Measurements from ENCODE around the gene RALB.

Gene RALB

DNA sequence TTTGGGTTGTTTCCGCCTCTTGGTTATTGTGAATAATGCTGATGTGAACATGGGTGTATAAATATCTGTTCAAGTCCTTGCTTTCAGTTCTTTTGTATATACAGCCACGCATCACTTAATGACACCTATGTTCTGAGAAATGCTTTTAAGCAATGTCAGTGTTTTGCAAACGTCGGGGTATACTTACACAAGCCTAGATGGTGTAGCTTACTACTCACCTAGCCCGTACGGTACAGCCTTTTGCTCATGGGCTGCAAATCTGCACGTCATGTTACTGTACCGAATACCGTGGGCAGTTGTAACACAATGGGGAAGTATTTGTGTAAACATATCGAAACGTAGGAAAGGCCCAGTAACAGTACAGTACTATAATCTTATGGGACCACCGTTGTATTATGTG is 12.4 kb downstream of the RALB start:
- DNase-seq: no peak

DNA sequence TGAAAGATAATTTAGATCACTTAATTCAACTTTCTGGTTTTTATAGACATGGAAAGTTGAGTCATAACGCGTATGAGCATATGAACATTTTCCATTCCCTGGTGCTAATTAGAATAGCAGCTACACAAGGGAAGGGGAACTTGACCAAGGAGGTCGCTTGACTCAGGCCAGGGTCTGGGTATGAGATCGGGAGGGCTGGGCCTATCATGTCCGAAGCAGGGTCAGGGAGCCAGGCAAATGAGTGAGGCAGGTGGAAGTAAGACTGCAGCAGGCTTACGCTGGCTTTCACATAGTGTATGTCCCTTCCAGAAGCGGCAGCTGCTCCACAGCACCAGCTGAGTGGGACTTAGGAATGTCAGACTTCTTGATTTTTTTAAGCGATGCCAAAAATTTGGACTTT is 14.7 kb downstream of the RALB start:
- no peak for DNase-seq

- DNase-seq: no peak
These were observed 16.6 kb downstream of the RALB start for GRCh38 chr2:120269076-120269744.

- DNase-seq: no peak
These were observed 17.2 kb downstream of the RALB start for GRCh38 chr2:120269816-120270215.

- DNase-seq: no peak
These were observed 19.2 kb downstream of the RALB start for GRCh38 chr2:120271711-120272379.

DNA sequence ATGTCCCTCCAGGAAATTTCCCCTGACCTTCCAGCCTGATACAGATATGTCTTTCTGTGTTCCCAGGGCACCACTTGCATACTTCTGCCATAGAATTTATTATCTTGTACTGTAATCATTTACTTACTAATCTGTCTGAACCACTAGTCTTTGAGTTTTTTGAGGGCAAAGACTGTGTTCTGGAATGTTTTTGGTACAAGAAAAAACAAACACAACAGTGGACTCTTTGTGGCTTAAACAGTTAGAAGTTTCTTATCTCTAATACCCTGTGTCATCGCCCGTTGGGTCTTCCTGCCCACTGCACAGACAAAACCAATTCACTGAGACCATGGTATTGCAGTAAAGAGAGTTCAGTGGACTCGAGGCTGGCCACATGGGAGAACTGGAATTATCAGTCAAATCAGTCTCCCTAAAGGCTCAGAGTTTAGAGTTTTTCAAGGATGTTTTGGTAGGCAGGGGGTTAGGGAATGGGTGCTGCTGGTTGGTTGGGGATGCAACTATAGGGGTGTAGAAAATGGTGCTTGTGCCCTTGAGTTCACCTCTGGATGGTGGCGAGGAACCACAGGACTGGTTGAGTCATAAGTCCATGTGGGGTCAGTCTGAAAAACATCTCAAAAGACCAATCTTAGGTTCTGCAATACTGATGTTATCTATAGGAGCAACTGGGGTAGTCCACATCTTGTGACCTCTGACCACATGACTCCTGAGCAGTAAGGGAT is 20.3 kb downstream of the RALB start:
- DNase-seq: no peak

- no peak for DNase-seq
These were observed 23.2 kb downstream of the RALB start for GRCh38 chr2:120275617-120276400.

- DNase-seq: no peak
These were observed 25.0 kb downstream of the RALB start for GRCh38 chr2:120277505-120278205.

DNA sequence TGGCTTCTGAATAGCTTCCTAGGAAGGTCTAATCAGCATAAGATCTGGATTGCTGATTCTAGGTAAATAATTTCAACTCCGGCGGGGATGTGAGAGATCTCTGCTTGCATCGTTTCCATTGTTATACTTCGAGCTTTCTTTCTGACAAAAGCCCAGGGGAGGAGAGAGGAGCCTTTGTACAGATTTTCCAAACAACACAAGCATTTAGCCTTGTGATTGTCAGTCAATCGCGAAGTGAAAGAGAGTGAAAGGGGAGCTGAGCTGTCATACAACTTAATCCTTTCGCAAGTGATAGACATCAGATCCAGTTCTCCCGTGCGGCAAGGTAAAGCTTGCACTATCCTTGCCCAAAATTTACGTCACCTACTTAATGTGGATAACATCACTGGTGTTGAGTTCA is 26.2 kb downstream of the RALB start:
- DNase-seq: no peak

DNA sequence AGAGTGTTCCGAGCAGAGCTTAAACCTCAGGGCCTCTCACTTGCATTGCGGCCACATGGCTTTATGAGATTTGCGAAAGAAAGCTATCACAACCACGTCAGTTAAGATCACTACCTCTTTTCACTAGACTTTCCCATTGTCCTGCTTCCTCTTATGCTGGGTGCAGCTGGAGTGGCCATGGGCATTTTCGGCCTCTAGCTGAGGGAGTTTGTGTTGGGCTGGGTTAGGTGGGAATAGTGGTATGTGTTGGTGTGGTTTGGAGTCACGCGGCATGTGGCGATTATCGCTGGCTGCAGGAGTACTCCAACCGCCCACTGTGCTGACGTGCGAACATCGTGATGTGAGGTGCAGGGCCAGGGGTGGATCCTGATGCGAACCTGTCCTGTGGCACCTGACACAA is 27.1 kb downstream of the RALB start:
- DNase-seq: no peak

DNA sequence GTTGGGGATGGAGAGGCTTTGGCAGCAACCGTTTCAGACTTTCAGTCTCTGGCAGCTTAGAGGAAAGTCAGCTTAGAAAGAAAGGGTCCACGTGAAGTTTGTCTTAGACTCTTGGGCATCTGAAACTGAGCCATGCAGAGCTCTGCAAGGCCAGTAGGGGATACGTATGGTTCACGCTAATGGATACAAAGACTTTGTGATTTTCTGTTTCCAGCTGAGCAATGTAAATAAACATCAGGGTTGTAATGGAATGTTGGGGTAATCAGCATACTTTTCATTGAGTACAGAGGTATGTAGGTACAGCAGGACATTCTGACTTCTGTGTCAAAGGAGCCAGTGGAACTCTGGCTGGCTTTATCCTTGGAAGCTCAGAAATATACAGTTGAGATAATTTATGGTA is 31.0 kb downstream of the RALB start:
- DNase-seq: no peak

GRCh38 chr2:120285056-120285455 is 32.4 kb downstream of the RALB start:
- no peak for DNase-seq

- DNase-seq: no peak
These were observed 34.7 kb downstream of the RALB start for GRCh38 chr2:120287183-120288015.

DNA sequence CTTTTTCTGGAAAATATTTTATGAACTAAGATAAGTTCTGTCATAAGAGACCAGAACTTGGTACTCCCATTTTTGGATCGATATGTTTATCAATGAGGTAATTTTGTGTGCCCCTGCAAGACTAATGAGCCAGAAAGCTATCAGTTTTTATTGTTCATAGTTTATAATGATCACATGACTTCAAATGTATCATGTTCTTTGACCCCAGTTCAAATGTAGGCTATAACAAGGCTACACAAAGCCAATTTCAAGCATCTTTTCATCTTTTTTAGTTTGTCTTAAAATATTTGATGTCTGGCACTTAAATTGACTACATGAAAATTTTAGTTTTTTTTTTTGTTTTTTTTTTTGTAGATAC is 35.3 kb downstream of the RALB start:
- no peak for DNase-seq

DNA sequence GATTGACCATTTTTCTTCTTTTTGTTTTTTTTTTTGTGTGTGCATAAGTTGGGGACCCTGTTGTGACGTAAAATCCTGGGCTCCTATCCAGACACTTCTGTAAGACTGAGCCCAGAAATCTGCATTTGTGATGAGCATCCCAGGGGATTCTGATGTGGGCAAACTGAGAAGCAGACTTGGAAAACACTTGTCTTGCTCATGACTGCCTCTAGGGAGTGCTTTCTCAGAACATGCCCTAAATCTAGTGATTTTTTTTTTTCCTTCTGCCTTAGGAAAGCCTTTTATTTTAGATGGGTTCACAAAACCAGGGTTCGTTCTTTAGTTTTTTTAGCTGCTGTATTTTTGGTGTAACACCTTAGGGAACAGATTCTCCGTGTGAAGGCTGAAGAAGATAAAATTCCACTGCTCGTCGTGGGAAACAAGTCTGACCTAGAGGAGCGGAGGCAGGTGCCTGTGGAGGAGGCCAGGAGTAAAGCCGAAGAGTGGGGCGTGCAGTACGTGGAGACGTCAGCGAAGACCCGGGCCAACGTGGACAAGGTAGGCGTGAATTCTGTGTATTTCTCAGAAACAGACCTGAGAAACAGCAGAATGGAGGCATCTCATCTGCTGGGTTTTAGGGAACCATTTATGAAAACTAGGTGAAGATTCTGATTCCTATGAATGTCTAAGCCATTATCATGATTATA is 36.7 kb downstream of the RALB start:
- DNase-seq: no peak

DNA sequence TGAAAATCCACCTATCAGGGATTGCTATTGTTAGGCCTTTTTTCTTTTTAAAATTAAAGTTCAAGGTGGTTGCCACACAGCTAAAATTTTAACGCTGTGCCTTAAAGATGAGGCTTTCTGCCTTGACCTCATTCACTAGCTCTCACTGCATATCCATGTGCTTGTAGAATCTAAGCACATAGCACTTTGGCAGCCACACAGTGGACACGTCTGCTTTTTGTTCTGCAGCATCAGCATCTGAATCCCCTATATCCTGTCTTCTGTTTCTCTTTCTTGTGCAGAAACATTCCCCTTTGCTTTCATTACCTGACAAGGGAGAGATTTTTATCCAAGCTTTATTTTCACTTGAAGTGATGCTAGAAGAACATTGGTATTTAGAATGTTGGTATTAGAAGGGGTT is 38.1 kb downstream of the RALB start:
- no peak for DNase-seq

- no peak for DNase-seq
These were observed 39.0 kb downstream of the RALB start for GRCh38 chr2:120291401-120292311.

- DNase-seq: no peak
These were observed 40.7 kb downstream of the RALB start for GRCh38 chr2:120293096-120294007.

DNA sequence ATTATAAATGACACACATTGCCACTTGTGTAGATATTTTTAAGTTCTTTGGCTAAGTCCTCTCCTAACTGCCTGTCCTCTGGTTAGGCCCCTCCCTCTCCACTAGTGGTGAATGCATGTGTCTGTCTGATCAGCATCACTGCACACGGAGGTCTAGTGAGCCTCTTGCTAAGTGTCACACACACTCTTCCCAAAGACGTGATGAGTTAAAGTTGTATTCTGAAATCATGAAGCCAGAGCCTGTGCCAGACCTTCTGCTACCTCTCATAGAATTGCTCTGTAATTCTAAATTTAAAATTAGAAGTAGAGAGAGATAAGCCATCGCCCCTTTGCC is 41.3 kb downstream of the RALB start:
- DNase-seq: no peak
